Measurements from ENCODE around the gene EFNA5. TPM values are rescaled to one million over a fixed set of nuclear protein-coding genes. Genes with fewer than 3 reads are reported as not detected.

The EFNA5 gene
- total RNA-seq, 1 experiment from 2014 or later = 0.22 TPM

DNA sequence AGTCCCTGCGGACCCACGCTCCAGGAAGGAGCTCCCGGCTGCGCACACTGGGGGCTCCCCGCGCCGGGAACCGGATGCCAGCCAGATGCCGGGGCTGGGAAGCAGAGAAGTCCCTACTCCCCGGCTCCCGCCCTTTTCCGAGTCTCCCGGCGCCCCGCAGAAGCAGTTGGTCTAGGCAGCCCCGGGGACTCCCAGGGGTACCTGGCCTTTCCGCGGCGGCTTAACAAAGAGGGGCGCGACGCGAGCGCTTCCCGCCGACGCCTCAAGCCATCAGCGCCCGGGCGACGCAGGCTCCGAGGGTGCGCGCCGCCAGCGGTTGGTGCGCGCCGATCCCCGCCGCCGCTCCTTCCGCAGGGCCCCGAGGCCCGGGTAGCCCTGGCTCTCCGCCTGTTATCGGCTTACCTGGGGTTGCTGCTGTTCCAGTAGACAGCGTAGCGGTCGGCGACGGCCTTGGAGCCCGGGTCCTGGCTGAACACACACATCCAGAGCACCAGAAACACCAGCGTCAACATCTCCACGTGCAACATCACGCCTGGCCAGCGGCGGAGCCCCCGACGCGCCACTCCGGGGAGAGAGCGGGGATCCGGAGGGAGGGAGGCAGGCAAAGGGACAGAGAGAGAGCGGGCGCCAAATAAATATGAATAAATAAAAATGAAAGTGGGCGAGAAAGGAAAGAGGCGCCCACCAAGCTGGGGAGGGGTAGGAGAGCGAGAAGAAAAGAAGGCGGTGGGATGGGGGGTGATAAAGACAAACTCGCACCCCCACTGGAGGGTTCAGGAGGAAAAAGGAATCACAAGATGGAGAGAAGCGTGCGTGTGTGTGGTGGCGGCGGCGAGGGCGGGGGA is 428 bp downstream of the EFNA5 start:
- Histone ChIP-seq H3K4me3 (replicated peaks in 1 of 2; ENCODE audit: low read depth in 1 of 2, low read length in 2 of 2) (peak overlapping the region; percentile 38 to 63), H3K36me3 (ENCODE audit: control insufficient read depth in 1 of 2, insufficient read depth in 2 of 2, low read length in 2 of 2) (no peaks in the 10 kb centered on the region), H4K20me1 (ENCODE audit: insufficient read depth) (no peaks in the 10 kb centered on the region), H3K79me2 (ENCODE audit: insufficient read depth, low read length) (no peaks in the 10 kb centered on the region), H3K27me3 (ENCODE audit: insufficient read depth, low read length) (no peaks in the 10 kb centered on the region), H3K9me2 (ENCODE audit: insufficient read depth) (no peaks in the 10 kb centered on the region), H3K27ac (ENCODE audit: low read depth, low read length) (no peak overlapping the region), H3K9ac (ENCODE audit: low read length) (no peak overlapping the region), H2AFZ (ENCODE audit: low read depth, low read length, poor library complexity, severe bottlenecking) (peak overlapping the region; percentile 62), H3K9me3 (ENCODE audit: control insufficient read depth in 1 of 2, insufficient read depth in 1 of 2, low read depth in 1 of 2, low read length in 2 of 2) (no peaks in the 10 kb centered on the region), H3K4me2 (ENCODE audit: low read length) (peak overlapping the region; percentile 97), H3K4me1 (ENCODE audit: control insufficient read depth in 1 of 2, insufficient read depth in 2 of 2, low read length in 2 of 2) (peaks cover 8 to 36% of the 10 kb centered on the region in 2 experiments; a peak in 3 of 4 replicates)
- no peak for TF ChIP-seq TCF7L2 (IDR thresholded peaks at IDR 0.05; ENCODE audit: borderline replicate concordance, extremely low read depth, insufficient read depth, insufficient read length)
- TF ChIP-seq ELF1 (IDR thresholded peaks at IDR 0.05; ENCODE audit: borderline replicate concordance, low read depth) = no peak
- TF ChIP-seq, protein P1, sequence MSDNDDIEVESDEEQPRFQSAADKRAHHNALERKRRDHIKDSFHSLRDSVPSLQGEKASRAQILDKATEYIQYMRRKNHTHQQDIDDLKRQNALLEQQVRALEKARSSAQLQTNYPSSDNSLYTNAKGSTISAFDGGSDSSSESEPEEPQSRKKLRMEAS (IDR thresholded peaks at IDR 0.05) = peak; percentile 88
- intact Hi-C loops (cut with micrococcal nuclease) = loop anchor here (5.0 to 10.0 kb wide), 4 partner anchors 426 to 1548 kb away; no protein-coding TSS in a partner anchor
- ChIA-PET POLR2A (no interaction called here), RAD21 (ENCODE audit: low non-redundant PET in 1 of 2, low total read pairs in 2 of 2, uncharacterized antibody in 2 of 2, unreplicated experiment in 2 of 2) (no interaction called here), CTCF (interaction anchor here (1.1 kb wide), 1 partner anchor 422 kb away, joined by 3 read pairs; no protein-coding TSS in a partner anchor)
- peak; percentile 18; the same call in 1 of the 2 replicates for ATAC-seq
- no TSS peak for BruUV-seq (replicated peaks)
- no peak for DNase-seq (ENCODE audit: low read depth, low spot score)

DNA sequence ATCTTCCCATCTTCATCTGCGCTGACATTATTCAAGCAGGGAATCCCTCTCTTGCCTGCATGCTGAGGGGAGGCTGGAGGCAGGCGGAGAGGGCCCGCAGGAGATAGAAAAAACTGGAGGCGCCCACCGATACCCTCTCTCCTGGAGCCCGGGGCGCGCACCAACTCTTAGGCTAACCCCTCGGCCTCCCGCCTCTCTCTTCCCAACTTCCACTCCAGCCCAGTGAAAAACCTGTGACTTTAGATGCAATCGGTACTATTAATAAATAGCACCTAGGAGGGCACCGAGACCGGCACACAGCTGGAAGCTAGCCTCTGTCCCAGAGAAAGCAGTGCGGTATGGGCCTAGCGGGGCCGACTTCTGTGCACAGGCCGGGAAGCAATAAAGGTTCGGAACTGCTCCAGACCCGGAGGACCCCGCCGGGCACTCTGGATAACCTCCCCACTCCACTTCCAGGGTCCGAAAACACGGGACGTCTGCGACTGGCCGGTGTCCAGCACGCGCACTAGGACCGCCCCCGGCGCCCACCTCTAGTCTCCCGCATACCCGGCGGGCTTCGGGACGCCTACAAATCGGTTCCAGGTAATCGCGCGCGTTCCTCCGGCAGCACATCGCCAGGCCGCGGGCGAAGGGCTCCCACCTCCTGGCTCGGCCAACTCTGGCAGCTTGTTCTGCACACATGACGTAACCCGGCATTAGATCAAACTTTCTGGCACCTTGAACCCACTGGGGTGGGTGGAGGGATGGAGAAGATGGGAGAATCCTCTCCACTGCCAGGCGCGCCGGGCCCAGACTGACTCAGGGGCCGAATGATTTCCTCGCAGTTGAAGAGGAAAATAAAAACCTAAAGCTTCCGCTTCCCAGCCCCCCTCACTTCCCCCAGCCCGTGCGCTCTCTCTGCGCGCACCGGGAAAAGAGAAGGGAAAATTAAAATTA is 1.4 kb downstream of the EFNA5 start:
- CTCF ChIA-PET = no interaction called here
- Histone ChIP-seq H3K9me2 (ENCODE audit: insufficient read depth) (no peaks in the 10 kb centered on the region), H3K4me1 (ENCODE audit: control insufficient read depth in 1 of 2, insufficient read depth in 2 of 2, low read length in 2 of 2) (peaks cover 8 to 36% of the 10 kb centered on the region in 2 experiments; a peak in 3 of 4 replicates), H3K4me2 (ENCODE audit: low read length) (peak overlapping the region; percentile 97), H3K27ac (ENCODE audit: low read depth, low read length) (no peak overlapping the region), H3K9me3 (ENCODE audit: control insufficient read depth in 1 of 2, insufficient read depth in 1 of 2, low read depth in 1 of 2, low read length in 2 of 2) (no peaks in the 10 kb centered on the region), H3K9ac (ENCODE audit: low read length) (no peak overlapping the region), H3K36me3 (ENCODE audit: control insufficient read depth in 1 of 2, insufficient read depth in 2 of 2, low read length in 2 of 2) (no peaks in the 10 kb centered on the region), H3K4me3 (replicated peaks in 1 of 2; ENCODE audit: low read depth in 1 of 2, low read length in 2 of 2) (no peak overlapping the region), H3K79me2 (ENCODE audit: insufficient read depth, low read length) (no peaks in the 10 kb centered on the region), H3K27me3 (ENCODE audit: insufficient read depth, low read length) (no peaks in the 10 kb centered on the region), H2AFZ (ENCODE audit: low read depth, low read length, poor library complexity, severe bottlenecking) (no peak overlapping the region), H4K20me1 (ENCODE audit: insufficient read depth) (no peaks in the 10 kb centered on the region)
- RAD21 ChIA-PET (ENCODE audit: low non-redundant PET in 1 of 2, low total read pairs in 2 of 2, uncharacterized antibody in 2 of 2, unreplicated experiment in 2 of 2) = no interaction called here
- intact Hi-C loops (cut with micrococcal nuclease) = loop anchor here (5.0 to 10.0 kb wide), 4 partner anchors 425 to 1547 kb away; no protein-coding TSS in a partner anchor
- TF ChIP-seq ZFX (IDR thresholded peaks at IDR 0.05) (no peak), POLR2A (IDR thresholded peaks at IDR 0.05; ENCODE audit: borderline replicate concordance, extremely low read depth, insufficient read depth, insufficient read length) (no peak), EZH2 (IDR thresholded peaks at IDR 0.05) (no peak), FOSL1 (IDR thresholded peaks at IDR 0.05; ENCODE audit: low read depth) (no peak), CEBPB (IDR thresholded peaks at IDR 0.05; ENCODE audit: low read depth) (no peak), YY1 (IDR thresholded peaks at IDR 0.05; ENCODE audit: extremely low read depth, insufficient replicate concordance, low read depth, low read length) (no peak), ELF1 (IDR thresholded peaks at IDR 0.05; ENCODE audit: borderline replicate concordance, low read depth) (no peak)
- DNase-seq (ENCODE audit: low read depth, low spot score) = no peak
- no TSS peak for BruUV-seq (replicated peaks)
- no peak for ATAC-seq
- POLR2A ChIA-PET = no interaction called here
